HG03064 (cell line): ENCODE data around the gene MIB2.

Experiments
- ATAC-seq: cut with Tn5 transposase; IDR thresholded peaks from one replicate; pipeline ENCODE4 v1.9.1; 2021; ENCODE audit warnings: low read depth; ENCODE audit not compliant: unreplicated experiment

MIB2 gene

GRCh38 chr1:1597275-1597930, 17.9 kb upstream of the MIB2 start:
- no peak for ATAC-seq

GRCh38 chr1:1598051-1598719, 17.1 kb upstream of the MIB2 start:
- ATAC-seq, result no peak

- ATAC-seq, result no peak
Measured at GRCh38 chr1:1598720-1599029, 16.6 kb upstream of the MIB2 start.

- ATAC-seq, result no peak
Measured at GRCh38 chr1:1599030-1599934, 16.0 kb upstream of the MIB2 start.

GRCh38 chr1:1599935-1600860, 15.1 kb upstream of the MIB2 start, which contains the start of gene FNDC10:
FNDC10 (minus strand) TSS chr1:1600135; CDS start chr1:1600015, 120 bp downstream.
- no peak for ATAC-seq

- ATAC-seq, result no peak
Measured at GRCh38 chr1:1600861-1601563, 14.3 kb upstream of the MIB2 start.

- ATAC-seq, result no peak
Measured at GRCh38 chr1:1601564-1602303, 13.6 kb upstream of the MIB2 start.

- no peak for ATAC-seq
Measured at GRCh38 chr1:1602304-1602967, 12.9 kb upstream of the MIB2 start.

GRCh38 chr1:1602968-1603506, 12.3 kb upstream of the MIB2 start:
- ATAC-seq, result no peak

GRCh38 chr1:1603671-1604373, 11.5 kb upstream of the MIB2 start:
- ATAC-seq, result no peak

- ATAC-seq, result no peak
Measured at GRCh38 chr1:1604374-1605033, 10.8 kb upstream of the MIB2 start.

GRCh38 chr1:1605034-1605591, 10.2 kb upstream of the MIB2 start:
- no peak for ATAC-seq

- no peak for ATAC-seq
Measured at GRCh38 chr1:1605724-1606123, 9.6 kb upstream of the MIB2 start.

GRCh38 chr1:1606232-1606631, 9.1 kb upstream of the MIB2 start:
- no peak for ATAC-seq

GRCh38 chr1:1609822-1610485, 5.3 kb upstream of the MIB2 start:
- no peak for ATAC-seq

- ATAC-seq, result no peak
Measured at GRCh38 chr1:1610796-1611195, 4.5 kb upstream of the MIB2 start.

GRCh38 chr1:1612104-1612400, 3.2 kb upstream of the MIB2 start:
- ATAC-seq, result no peak
